Measurements from ENCODE around the gene TAB2. TPM values are rescaled to one million over a fixed set of nuclear protein-coding genes. Genes with fewer than 3 reads are reported as not detected.

The TAB2 gene
- total and polyA plus RNA-seq, 7 donors = 35.9 to 86.0 (median 56.5) TPM

GRCh38 chr6:149429427-149430360 lies 112.2 kb downstream of the TAB2 start:
- Histone ChIP-seq H3K4me3 (no peak overlapping the region), H3K9me3 (no peaks in the 10 kb centered on the region), H3K27ac (no peak overlapping the region), H3K27me3 (ENCODE audit: insufficient read depth in 3 of 3, low read length in 2 of 3) (no peaks in the 10 kb centered on the region), H3K36me3 (ENCODE audit: insufficient read depth in 1 of 2, low read depth in 1 of 2) (no peaks in the 10 kb centered on the region), H3K4me1 (no peaks in the 10 kb centered on the region)
- intact Hi-C loops (cut with DNase I) = loop anchor here in 1 of 2 donors (5.0 kb wide), 1 partner anchor 397 kb away; no protein-coding TSS in a partner anchor
- DNase-seq = no peak
- WGBS, 3 donors = 85 to 89% (median 87%) methylated on average over 26 of the region's 26 CpGs
- no peak for TF ChIP-seq CTCF (IDR thresholded peaks at IDR 0.05)
- ATAC-seq = no peak

DNA sequence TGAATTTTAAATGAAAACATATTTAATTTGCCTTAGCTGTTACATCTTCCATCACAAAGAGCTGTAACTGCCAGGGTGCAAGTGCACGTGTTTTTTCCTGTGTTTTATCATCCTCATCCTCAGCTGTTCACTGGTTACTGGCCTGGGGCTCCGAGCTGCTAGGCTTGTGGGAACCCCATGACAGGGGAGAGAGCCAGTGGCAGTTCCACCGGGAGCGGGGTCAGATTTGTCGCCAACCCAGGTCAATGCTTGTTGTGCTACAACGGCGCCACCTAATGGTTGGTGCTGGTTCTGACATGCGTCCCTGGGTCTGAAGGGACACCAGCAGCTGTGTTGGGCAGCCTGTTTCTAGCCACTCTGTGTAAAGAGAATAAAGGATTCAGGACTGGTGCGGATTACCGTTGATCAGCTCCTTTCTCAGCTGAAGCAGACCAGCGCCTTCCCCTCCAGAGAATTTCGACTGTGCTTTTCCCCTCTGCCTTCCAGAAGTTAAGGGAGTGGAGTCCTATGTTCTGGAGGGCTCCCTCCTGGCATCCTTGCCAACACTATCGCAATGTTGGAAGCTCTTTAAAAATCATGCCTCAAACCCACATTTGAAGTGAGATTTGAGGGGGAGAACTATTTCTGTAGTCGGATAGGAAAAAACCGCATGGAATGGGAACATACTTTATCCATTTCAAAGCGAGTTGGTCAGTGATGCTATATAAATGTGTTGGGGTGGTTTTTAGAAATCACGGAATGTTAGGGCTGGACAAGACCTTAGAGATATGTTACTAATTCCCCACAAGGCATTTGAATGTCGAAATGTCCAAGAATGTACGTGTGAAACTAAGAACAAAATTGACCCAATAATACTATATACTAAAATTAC lies 114.6 kb downstream of the TAB2 start:
- ATAC-seq = peak; percentile 93 to 98 (median 96)
- intact Hi-C loops (cut with DNase I) = loop anchor here (1.0 to 2.0 kb wide), 3 partner anchors 349 to 403 kb away; no protein-coding TSS in a partner anchor
- no peak overlapping the region for H3K27ac ChIP-seq
- 23 to 31% (median 26%) methylated on average over 19 of the region's 19 CpGs for WGBS, 3 donors
- no peaks in the 10 kb centered on the region for H3K4me1 ChIP-seq
- no peaks in the 10 kb centered on the region for H3K36me3 ChIP-seq (ENCODE audit: insufficient read depth in 1 of 2, low read depth in 1 of 2)
- H3K4me3 ChIP-seq = no peak overlapping the region
- TF ChIP-seq CTCF (IDR thresholded peaks at IDR 0.05) = peak; percentile 99
- H3K9me3 ChIP-seq = no peaks in the 10 kb centered on the region
- DNase-seq = peak; percentile 88 to 93
- no peaks in the 10 kb centered on the region for H3K27me3 ChIP-seq (ENCODE audit: insufficient read depth in 3 of 3, low read length in 2 of 3)

DNA sequence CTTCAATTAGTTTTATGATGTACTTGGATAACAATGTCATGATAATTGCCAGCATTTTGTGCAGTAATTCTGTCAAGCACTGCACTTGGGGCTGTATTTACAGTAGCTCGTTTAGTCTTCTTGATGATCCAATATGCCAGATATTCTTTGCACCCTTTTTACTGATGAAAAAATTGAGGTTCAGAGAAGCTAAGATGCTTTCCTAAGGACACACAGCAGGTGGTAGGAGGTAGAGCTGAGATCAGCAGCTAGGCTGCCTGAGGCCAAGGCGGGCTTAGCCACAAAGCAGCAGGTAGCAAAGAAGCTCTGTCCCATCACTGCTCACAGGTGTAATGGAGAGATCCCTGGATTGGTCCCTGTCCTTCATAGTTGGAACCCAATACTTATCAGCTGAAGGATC lies 115.9 kb downstream of the TAB2 start:
- WGBS, 3 donors = 75 to 85% (median 77%) methylated on average over 2 of the region's 2 CpGs
- TF ChIP-seq CTCF (IDR thresholded peaks at IDR 0.05) = no peak
- no peaks in the 10 kb centered on the region for H3K4me1 ChIP-seq
- intact Hi-C loops (cut with DNase I) = loop anchor here (2.0 kb wide), 2 partner anchors 351 to 405 kb away; no protein-coding TSS in a partner anchor
- no peak overlapping the region for H3K27ac ChIP-seq
- DNase-seq (no peak), ATAC-seq (no peak)
- H3K36me3 ChIP-seq (ENCODE audit: insufficient read depth in 1 of 2, low read depth in 1 of 2) = no peaks in the 10 kb centered on the region
- no peak overlapping the region for H3K4me3 ChIP-seq
- no peaks in the 10 kb centered on the region for H3K27me3 ChIP-seq (ENCODE audit: insufficient read depth in 3 of 3, low read length in 2 of 3)
- no peaks in the 10 kb centered on the region for H3K9me3 ChIP-seq

GRCh38 chr6:149433881-149434280 lies 116.4 kb downstream of the TAB2 start:
- intact Hi-C loops (cut with DNase I) = loop anchor here (2.0 kb wide), 2 partner anchors 351 to 405 kb away; no protein-coding TSS in a partner anchor
- no peaks in the 10 kb centered on the region for H3K9me3 ChIP-seq
- H3K27me3 ChIP-seq (ENCODE audit: insufficient read depth in 3 of 3, low read length in 2 of 3) = no peaks in the 10 kb centered on the region
- DNase-seq = no peak
- no peak overlapping the region for H3K27ac ChIP-seq
- H3K4me3 ChIP-seq = no peak overlapping the region
- no peak for ATAC-seq
- no peaks in the 10 kb centered on the region for H3K4me1 ChIP-seq
- no peaks in the 10 kb centered on the region for H3K36me3 ChIP-seq (ENCODE audit: insufficient read depth in 1 of 2, low read depth in 1 of 2)
- WGBS, 3 donors = 45 to 63% (median 52%) methylated on average over 1 of the region's 1 CpG
- no peak for TF ChIP-seq CTCF (IDR thresholded peaks at IDR 0.05)
